ENCODE data around the gene HIPK2.

HIPK2 gene

DNA sequence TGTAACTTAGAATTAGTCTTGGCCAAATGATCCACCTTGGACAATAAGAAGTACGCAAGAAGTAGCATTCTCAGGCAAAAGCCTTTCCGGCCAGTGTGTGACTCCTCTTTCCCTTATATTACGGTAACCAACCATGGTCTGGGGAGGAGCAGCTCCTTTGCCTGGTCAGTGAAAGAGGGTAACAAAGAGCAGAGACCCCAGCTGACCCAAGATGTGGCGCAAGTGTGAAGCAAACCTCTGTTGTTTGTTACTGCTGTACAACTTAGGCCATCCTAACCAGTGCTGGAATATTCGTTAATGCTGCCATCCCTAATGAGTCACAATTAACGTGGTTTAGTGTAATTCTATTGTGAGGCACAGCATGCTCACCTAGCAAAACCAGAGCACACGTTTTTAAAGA, 44.0 kb downstream of the HIPK2 start:
- DNase-seq, result no peak

DNA sequence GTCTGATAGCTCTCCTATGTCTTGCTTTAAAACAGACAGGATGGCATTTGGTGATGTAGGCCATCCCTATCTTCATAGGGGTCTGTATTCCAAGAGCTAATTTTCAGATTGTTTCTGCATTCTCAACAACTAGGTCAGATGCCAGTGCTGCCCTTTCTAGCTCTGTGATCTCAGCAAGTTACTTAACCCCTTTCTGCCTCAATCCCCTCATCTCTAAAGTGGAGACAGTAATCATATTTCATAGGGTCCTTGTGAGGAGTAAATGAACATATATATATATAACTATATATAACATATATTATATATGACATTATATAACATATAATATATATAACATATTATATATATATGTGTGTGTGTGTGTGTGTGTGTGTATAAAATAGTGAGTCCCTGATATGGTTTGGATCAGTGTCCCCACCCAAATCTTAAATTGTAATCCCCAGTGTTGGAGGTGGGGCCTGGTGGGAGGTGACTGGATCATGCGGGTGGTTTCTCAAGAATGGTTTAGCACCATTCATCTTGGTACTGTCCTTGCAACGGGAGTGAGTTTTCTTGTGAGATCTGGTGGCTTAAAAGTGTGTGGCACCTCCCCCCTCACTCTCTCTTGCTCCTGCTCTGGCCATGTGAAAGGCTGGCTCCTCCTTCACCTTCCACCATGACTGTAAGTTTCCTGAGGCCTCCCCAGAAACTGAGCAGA, 45.2 kb downstream of the HIPK2 start:
- no peak for DNase-seq

DNA sequence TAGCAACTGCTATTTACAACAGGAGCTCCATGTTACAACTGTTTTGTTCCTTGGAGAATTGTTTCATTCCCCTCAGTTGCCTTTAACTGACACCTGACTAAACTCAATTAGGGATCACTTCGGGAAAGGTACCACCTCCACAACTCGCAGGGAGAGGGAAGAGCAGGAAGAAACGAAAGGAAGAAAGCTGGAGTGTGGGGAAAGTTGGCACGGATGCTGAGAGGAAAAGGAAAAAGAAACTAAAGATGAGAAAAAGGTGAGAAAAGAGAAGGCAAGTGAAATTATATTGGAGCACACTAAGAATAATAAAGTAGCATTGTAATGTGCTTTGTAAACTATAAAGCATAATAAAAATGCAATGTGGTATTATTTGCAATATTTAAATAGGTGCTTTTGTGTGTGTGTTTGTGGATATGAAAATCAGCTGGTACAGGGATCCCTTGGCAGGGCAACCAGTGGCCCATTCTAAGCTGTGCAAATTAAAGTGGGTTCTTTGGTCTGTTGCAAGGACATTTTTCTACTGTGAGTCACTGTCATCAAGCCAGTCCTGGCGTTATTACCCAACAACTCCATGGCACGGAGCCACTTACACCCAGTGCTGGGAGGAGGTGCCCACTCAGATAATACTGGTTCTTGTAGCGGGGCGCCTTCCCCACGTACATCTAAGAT, 45.9 kb downstream of the HIPK2 start:
- peak in 1 of 2 donors; percentile 65 for DNase-seq

DNA sequence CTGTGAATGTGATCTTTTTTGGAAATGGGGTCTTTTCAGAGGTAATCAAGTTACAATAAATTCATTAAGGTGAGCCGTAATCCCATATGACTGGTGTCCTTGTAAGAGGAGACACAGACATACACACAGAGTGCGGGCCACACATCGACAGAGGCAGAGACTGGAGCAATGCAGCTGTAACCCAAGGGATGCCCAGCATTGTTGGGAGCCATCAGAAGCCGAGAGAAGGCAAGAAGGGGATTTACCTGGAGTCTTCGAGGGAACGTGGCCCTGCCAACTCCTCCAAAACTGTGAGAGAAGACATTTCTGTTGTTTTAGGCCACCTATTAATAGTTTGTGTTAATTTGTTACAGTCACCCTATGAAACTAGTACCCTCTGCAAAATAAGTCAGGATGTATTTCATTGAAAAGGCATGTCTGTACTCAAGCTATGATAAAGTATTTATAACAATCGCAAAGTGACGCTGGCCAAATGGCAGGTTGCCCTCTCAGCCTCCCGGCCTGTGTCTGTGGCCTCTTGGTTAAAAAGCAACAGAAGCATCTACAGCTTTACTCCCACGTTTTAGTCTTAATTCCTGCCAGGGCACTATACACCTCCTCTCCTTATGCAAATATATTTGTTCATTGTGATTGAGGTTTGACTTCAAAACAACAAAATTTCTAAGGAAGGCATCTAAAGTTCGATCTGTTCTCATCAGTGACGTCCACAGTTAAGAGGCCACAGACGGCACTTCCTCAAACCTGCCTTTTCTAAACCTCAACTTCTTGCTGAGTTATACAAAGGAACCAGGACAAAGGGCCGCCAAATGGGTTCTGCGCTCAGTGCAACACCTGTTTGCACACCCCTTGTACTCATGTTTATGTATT, 46.8 kb downstream of the HIPK2 start:
- no peak for DNase-seq

DNA sequence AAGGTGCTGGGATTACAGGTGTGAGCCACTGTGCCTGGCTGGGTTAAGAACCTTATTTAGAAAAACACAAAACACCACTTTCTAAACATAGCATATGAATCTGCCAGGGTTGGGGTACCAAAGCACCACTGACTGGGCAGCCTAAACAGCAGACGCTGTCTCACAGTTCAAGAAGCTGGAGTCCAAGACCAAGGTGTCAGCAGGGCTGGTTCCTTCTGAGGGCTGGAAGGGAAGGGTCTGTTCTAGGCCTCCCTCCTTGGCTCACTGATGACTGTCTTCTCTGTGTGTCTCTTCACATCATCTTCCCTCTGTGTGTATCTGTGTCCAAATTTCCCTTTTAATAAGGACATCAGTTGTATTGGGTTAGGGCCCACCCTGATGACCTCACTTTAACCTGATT, 49.6 kb downstream of the HIPK2 start:
- no peak for DNase-seq

DNA sequence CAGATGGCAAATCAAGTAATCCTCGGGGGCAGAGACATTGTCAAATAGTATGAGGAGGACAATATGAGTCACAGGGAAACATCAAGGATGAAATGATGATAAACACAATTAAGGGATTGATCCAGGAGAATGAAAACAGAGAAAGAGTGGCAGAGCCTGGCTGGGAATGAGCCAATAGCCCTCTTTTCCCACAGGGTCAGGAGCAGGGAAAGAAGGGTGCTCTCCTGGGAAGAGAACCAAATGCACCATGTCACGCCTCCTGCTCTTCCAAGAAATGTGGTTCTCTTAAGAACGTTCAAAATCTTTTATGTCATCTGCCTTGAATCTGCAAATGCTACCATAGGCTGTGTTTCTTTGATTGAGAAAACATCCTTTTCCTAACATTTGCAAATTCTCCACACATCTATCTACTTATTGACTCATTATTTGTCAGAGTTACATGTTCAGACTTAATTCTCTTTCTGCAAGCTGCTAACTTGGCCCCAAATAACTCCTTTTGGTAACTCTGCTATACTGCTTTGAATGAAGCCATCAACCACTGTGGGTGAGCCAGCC, 50.6 kb downstream of the HIPK2 start:
- DNase-seq, result no peak

DNA sequence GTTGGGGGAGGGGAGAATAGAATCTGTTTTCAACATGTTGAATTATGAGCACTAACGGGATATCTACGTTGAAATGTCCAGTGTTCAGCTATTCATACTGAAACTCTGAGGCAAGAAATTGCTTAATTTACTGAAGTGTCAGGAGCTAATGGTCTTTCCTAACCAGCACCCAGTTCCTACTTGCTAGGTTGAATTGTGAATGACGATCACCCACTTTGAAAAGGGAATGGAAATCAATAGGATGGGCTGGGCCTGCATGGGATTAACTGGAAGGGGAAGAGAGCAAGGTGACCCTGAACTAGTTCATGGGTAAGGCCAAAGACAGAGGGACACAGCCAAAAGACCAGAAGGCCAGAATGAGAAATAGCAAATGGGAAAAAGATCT, 51.3 kb downstream of the HIPK2 start:
- no peak for DNase-seq

DNA sequence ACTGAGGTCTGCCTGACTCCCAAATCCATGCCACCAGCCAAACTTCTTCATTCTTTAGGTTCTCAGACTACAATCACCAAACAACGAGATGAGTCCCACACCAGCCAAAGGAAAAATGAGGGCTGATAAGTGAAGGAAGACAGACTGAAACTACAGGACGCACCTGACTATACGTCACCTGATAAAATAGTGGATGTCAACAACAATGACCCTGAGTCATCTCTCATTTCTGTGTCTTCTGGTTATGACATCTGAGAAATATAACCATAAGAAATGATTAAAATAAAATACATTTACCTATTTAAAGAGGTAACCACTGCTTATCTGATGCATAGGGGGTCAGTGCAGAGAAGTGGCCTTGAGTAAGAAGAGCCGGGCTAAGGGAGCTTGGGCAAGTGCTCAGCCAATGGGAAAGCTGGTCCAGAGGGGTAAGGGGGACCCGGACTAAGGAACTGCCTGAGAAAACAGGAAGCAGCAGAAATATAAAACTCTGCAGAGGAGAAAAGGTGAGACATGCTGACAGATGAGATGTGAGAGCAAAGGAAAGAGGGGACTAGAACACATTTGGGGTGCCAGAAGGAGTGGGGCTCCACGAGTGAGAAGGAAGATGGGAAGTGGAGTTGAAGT, 51.8 kb downstream of the HIPK2 start:
- DNase-seq, result no peak

DNA sequence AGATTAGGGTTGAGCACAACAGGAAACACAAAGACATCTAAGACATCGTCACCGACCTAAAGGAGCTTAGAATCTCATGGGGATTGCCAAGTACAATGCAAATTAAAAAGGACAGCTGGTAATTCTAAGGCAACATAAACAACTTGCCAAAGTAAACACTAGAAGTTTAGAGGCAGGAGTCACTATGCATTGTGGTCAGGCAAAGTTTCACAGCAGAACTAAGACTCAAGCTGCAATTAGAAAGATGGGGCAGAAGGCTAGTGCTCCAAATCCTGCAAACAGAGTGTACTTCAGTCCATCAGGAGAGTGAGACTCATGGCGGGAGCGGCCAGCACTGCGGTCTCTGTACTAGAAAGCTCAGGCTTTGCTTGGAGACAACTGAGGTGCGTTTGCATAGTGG, 52.7 kb downstream of the HIPK2 start:
- no peak for DNase-seq

DNA sequence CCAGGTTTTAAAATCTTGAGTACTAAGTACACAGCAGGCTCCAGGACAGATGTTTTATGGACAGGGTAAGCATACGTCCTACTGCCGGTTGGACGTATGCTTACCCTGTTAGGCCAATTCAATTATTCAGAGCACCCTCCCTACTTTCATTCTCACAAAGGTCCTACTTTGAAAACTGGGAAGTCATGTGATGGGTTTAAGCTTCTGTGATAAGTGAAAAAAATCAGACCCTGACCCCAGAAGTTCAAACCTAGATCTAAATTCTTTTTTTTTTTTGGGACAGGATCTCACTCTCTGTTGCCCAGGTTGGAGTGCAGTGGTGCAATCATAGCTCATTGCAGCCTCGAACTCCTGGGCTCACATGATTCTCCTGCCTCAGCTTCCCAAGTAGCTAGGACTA, 55.2 kb downstream of the HIPK2 start:
- no peak for DNase-seq

DNA sequence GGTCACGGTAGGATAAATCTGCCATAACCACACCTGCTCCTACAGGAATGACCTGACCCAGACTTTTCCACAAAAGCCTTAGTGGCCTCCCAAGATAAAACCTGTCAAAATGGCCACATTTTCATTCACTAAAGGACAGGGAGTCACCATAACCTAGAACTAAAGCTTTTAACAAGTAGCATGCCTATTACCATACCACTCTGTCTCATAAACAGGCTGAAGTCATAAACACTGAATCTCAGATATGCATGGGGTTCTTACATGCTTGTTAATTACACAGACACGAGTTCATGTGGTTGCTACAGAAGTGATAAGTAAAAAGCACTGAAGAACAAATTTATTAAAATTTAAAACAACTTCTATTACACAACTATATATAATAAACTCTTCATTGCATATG, 56.0 kb downstream of the HIPK2 start:
- no peak for DNase-seq

DNA sequence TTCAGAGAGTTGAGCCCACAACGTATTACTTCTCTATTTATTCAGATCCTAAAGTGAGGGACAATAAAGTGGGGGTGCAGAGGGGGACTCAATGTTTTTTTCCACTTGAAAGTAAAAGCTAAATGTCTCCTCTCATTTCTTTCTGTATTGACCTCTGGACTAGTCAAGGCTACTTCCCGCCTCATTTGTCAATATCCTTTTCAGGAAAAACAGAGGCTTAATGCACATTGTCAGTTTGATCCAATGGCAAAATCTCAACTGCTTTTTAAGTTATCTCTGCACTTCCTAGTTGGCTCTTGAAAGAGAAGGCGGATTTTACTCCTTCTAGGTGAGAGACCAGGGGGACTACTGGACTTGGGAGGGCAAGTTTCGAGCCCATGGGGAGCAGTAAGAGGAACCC, 56.4 kb downstream of the HIPK2 start:
- DNase-seq, result no peak

DNA sequence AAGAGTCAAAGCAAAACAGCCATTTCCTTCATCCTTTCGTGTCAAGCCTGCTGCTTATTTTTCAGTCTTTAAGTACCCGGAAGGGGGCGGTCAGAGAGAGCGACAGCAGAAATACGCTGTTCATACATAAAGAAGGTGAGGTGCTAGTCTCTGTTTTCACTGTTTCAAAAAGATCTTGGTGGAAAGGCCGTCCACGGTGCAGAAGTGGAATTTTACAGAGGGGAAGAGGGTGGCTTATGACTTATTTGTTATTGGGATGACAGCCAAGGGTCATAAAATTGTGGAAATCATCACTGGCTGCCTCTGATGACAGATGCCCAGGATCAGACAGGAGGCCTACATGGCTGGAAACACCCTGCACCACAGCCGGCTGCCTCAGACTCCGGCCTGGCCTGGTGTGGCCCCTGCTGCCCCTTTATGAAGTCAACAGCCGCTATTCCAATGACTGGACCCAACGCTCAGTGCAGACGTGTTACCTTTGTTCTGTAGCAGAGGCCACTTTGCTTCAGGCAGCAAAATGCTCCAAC, 57.0 kb downstream of the HIPK2 start:
- DNase-seq, result no peak

DNA sequence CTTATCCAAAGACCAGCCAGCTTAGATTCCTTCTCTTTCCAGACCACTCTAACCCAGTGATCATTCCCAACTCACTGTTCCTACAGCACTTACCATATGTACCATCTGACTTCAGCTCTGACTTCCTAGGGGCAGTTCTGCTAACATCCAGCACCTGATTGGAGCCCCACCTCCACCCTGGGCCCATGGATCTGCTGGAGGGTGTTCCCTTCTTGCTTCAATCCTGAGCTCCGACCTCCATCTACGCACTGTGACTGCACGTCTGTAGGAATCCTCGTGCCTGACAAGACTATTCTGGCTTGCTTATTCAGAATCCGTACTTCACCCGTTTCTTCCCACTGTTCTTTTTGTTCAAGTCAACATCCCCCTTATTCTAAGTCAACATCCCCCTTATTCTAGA, 57.6 kb downstream of the HIPK2 start:
- no peak for DNase-seq

DNA sequence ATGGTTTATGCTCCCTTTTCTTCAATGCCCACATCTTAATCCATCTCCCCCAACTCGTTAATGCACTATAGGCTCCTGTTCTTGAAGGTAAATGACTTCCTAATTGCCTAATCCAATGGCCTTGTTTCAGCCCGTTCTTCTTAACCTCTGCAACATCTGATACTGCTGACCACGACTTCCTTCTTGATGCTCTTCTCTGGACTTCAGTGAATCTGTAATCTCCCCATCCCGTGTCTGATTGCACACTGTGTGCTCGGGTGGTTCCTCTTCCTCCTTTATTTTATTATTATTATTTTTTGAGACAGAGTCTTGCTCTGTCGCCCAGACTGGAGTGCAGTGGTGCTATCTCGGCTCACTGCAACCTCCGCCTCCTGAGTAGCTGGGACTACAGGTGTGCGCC, 58.9 kb downstream of the HIPK2 start:
- peak in 1 of 2 donors; percentile 20 for DNase-seq

DNA sequence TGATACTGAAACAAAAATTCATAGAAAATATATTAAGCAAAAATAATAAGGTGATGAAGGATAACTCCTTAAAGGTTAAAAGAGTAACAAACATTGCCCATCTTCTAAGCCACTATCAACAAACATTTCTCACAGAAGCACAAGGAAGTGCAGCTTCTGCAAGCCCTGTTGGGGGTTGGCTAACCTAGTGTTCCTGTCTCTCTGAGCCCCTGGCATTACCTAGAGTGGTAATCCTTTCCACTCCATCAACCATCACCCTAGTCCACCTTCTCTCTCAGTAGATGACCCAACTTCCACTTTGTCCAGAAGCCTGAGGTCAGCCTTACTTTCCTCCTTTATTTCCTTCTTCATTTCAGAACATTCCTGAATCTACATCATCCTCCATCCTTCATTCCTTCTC, 59.7 kb downstream of the HIPK2 start:
- DNase-seq, result no peak

DNA sequence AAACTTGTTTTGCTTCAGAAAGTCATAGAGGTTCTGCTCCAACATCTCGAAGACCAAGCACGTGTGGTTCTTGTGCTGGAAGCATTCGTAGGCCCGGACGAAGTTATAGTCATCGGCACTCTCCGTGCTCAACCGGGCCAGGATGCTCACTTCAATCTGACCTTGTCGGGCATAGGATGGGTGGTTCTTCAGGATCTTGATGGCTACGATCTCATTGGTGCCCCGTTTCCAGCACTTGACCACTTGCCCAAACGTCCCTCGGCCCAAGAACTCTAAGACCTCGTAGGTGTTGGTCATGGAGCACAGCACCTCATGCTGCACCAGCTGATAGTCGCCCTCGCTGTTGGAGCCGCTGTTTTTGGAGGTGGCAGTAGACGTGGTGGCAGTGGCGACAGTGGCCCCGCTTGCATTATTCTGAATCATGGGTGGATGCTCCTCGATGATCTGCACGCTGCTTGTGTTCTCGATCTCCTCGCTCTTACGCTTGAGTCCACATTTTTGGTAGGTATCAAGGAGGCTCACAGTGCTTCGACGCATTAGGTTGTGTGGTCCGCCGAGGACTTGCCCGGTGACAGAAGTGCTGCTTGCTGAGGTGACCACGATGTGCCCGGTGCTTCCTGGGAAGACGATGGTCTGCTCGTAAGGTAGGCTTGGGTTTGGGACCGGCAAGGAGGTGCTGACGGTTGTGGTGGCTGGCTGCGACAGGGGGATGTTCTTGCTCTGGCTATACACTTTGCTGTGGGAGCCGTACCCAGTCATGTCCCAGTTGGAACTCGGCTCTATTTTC, 61.4 kb downstream of the HIPK2 start:
- no peak for DNase-seq

DNA sequence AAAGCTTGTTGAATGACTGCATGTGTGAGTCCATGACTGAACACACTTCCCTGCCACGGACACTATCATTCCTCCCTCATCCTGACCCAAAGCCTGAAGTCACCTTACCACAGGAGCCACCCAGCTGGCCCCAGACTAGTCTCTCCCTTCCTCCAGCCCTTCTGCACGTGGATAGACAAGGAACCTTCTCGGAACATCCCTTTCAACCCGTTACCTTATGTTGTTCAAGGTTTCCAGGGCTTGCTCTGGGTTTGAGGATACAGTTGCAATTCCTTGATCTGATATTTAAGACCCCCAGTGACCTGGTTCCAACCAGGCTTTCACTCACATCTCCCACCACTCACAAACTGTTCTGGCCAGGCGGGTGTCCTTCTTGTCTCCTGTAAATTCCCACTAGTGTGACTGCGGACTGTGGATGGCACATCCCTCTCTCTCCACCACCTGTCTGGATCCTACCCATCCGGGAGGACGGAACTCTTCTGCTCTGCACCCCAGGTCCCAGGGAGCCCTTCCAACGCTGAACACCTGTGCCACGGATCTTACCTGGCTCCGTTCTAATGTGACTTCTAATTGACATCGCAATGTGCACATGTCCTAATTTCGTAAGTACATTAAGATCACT, 62.5 kb downstream of the HIPK2 start:
- no peak for DNase-seq

DNA sequence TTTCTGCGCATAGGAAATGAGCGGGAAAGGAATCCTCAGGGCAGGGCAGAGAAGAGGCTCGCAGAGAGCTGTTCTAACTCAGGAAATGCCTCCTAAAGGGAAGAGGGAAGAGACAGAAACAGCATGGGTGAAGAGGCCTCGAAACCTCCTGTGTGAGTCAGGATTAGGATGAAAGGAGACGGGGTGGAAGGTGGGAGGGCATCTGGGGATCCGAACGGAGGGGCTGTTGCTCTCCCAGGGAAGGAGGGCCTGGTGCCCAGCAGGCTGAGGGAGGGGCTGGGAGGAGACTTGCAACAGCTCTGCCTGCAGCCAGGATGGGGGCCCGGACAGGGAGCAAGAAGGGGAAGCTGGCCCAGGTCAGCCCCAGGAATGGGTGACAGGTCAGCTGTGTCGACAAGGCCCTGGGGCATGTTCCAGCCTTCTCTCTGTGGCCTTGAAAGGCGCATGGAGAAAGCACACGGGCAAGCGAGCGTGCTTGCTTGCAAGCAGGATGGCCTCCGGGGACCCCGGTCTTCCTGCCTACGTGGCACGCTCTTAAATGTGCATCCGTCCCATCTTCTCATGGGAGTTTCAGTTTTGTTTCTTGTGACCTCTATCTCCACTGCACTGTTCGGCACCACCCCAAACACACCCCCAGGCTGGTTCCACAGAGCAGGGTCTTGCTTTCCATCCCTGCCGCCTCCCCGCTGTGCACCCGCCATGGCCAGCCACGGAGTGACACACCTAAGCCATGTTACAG, 63.5 kb downstream of the HIPK2 start:
- no peak for DNase-seq

DNA sequence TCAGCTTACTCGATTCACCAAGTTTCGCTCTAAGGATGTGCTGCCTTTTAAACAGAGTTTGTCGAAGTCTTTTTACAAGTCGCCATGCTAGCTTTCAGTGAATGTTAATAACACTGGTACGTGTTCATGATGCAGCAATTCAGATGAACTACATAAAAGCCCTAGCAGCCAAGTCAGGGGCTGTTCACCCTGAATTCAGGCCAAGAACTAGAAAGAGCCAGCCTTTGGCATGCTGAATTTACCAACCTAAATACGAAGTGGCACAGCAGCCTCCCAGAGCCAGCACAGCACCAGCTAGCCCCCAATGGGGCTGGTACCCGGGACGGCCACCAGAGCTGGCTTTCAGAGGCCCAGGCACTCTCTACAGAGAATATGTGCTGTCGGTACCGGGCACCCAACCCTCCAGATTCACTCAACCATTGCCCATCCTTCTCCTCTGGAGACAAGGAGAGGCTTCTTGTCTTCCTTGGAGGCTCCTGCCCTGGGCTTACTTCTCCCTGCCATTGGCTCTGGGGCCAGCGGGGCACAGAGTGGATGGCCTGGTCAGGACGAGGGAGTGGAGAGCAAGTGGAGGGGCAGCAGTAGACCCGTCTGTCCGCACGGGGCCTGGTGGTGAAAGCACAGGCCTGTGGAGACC, 64.2 kb downstream of the HIPK2 start:
- DNase-seq, result no peak

Data from bone marrow (tissue), 2 donors.